K562 (cell line): Measurements from ENCODE around the gene AHNAK. TPM values are rescaled to one million over a fixed set of nuclear protein-coding genes. Genes with fewer than 3 reads are reported as not detected.

Experiments used
- FOS ChIP-seq: IDR thresholded peaks from 3 replicates; pipeline ENCODE4 v1.6.1; 2011; ENCODE audit not compliant: insufficient read length; ENCODE audit errors: extremely low read depth
- JUND ChIP-seq, 2 experiments: IDR thresholded peaks; 2 replicates in 1 of 2; 3 replicates in 1 of 2; pipeline ENCODE4 v1.6.1; 2011; ENCODE audit warnings: borderline replicate concordance in 2 of 2, low read depth in 2 of 2, low read length in 2 of 2, improper control_type of control experiment in 1 of 2, missing biosample characterization in 1 of 2, missing genetic modification characterization in 1 of 2, missing genetic modification reagents in 1 of 2
- MNT ChIP-seq, 2 experiments: fragments of 450-650 bp; conservative IDR thresholded peaks; 2 replicates each; pipeline ENCODE4 v1.6.1; 2017; ENCODE audit warnings: mild to moderate bottlenecking in 2 of 2, moderate library complexity in 2 of 2
- MXI1 ChIP-seq: IDR thresholded peaks from 2 replicates; pipeline ENCODE4 v1.6.1; 2011; ENCODE audit warnings: low read depth, mild to moderate bottlenecking, improper control_type of control experiment, low read length
- RAD21 ChIP-seq, 2 experiments: fragments of 250-450 bp in 1 of 2; fragments of 450-650 bp in 1 of 2; sonication (Bioruptor Pico) in 1 of 2; formaldehyde crosslinking in 1 of 2; IDR thresholded peaks in 1 of 2; conservative IDR thresholded peaks in 1 of 2; 2 replicates each; pipeline versions ENCODE4 v1.4.0 to v1.8.0; 2020 to 2022; ENCODE audit warnings: mild to moderate bottlenecking in 2 of 2, moderate library complexity in 1 of 2
- ZNF316 ChIP-seq: fragments of 450-650 bp; IDR thresholded peaks from 2 replicates; pipeline ENCODE4 v1.6.1; 2016
- ZNF318 ChIP-seq, 2 experiments: fragments of 450-650 bp; IDR thresholded peaks; 2 replicates each; pipeline ENCODE4 v1.6.1; 2016; ENCODE audit warnings: mild to moderate bottlenecking in 2 of 2, borderline replicate concordance in 1 of 2, low read depth in 1 of 2, moderate library complexity in 1 of 2
- polyA plus RNA-seq, 8 experiments: library from polyadenylated mRNA; depleted of rRNA in 4 of 8; stranded (reverse) in 5 of 8; unstranded in 3 of 8; fragments of >200 nt; fragmentation: Nextera tagmentation in 2 of 8; fragmentation: Illumina TruSeq in 1 of 8; extraction: Ambion mirVana in 2 of 8; extraction: Trizol in 1 of 8; gene quantifications; 2 replicates each; pipeline versions ENCODE4 v1.2.1 to v1.2.3, GENCODE V29; 2011 to 2014; ENCODE audit warnings: inconsistent platforms in 1 of 8, missing spikeins in 1 of 8
- total RNA-seq, 7 experiments: library from RNA; depleted of rRNA in 6 of 7; stranded (reverse); fragments of >200 nt in 6 of 7; fragmentation: Illumina TruSeq in 2 of 7; extraction: Trizol in 2 of 7; gene quantifications; 2 replicates each; pipeline versions ENCODE4 v1.2.1 to v1.2.3, GENCODE V29; 2011 to 2021; ENCODE audit warnings: low replicate concordance in 1 of 7
- TF ChIP-seq, protein P1 (sequence below): sonication (generic); formaldehyde crosslinking; IDR thresholded peaks from 2 replicates; pipeline ENCODE4 v1.8.1; 2023; ENCODE audit warnings: mild to moderate bottlenecking, missing genetic modification reagents

Gene AHNAK
- total and polyA plus RNA-seq, 9 of the 15 experiments (the other 6 are each of a cell fraction or from before 2014, with no cell fraction given), result 1.5 to 89.7 (median 45.0) TPM

GRCh38 chr11:62427630-62428233 lies 118.9 kb downstream of the AHNAK start (continued):
- TF ChIP-seq ZNF318 (IDR thresholded peaks at IDR 0.05; ENCODE audit: borderline replicate concordance in 1 of 2, low read depth in 1 of 2) (peak in 1 of 2 experiments; percentile 63; a peak in 1 of 4 replicates), FOS (no peak), MXI1 (no peak), ZNF316 (peak; percentile 37; the same call in 1 of the 2 replicates), JUND (IDR thresholded peaks at IDR 0.05; ENCODE audit: borderline replicate concordance, low read depth, low read length) (no peak; the same call in 1 of the 2 replicates), JUND (tag; IDR thresholded peaks at IDR 0.05; ENCODE audit: borderline replicate concordance, low read depth, low read length) (peak; percentile 79; the same call in 2 of the 3 replicates), MNT (conservative IDR thresholded peaks at IDR 0.05) (peak in 1 of 2 experiments; percentile 50; a peak in 1 of 4 replicates), RAD21 (CRISPR knock-in tag; conservative IDR thresholded peaks at IDR 0.05 in 1 of 2, IDR thresholded peaks at IDR 0.05 in 1 of 2) (peak in 1 of 2 experiments; percentile 16; a peak in 1 of 4 replicates)
- TF ChIP-seq, protein P1, sequence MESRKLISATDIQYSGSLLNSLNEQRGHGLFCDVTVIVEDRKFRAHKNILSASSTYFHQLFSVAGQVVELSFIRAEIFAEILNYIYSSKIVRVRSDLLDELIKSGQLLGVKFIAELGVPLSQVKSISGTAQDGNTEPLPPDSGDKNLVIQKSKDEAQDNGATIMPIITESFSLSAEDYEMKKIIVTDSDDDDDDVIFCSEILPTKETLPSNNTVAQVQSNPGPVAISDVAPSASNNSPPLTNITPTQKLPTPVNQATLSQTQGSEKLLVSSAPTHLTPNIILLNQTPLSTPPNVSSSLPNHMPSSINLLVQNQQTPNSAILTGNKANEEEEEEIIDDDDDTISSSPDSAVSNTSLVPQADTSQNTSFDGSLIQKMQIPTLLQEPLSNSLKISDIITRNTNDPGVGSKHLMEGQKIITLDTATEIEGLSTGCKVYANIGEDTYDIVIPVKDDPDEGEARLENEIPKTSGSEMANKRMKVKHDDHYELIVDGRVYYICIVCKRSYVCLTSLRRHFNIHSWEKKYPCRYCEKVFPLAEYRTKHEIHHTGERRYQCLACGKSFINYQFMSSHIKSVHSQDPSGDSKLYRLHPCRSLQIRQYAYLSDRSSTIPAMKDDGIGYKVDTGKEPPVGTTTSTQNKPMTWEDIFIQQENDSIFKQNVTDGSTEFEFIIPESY, result 0 out of 2 replicates have a peak, but pooled peaks have one; percentile 59
